GM19452 (cell line): ENCODE measurements around the gene NRP2.
A peak's percentile ranks its signal among the peaks of the same experiment; 100 is the strongest.

Experiments
- ATAC-seq: cut with Tn5 transposase; IDR thresholded peaks from one replicate; pipeline ENCODE4 v1.9.1; 2021; ENCODE audit not compliant: unreplicated experiment

The NRP2 gene, protein sequence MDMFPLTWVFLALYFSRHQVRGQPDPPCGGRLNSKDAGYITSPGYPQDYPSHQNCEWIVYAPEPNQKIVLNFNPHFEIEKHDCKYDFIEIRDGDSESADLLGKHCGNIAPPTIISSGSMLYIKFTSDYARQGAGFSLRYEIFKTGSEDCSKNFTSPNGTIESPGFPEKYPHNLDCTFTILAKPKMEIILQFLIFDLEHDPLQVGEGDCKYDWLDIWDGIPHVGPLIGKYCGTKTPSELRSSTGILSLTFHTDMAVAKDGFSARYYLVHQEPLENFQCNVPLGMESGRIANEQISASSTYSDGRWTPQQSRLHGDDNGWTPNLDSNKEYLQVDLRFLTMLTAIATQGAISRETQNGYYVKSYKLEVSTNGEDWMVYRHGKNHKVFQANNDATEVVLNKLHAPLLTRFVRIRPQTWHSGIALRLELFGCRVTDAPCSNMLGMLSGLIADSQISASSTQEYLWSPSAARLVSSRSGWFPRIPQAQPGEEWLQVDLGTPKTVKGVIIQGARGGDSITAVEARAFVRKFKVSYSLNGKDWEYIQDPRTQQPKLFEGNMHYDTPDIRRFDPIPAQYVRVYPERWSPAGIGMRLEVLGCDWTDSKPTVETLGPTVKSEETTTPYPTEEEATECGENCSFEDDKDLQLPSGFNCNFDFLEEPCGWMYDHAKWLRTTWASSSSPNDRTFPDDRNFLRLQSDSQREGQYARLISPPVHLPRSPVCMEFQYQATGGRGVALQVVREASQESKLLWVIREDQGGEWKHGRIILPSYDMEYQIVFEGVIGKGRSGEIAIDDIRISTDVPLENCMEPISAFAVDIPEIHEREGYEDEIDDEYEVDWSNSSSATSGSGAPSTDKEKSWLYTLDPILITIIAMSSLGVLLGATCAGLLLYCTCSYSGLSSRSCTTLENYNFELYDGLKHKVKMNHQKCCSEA

DNA sequence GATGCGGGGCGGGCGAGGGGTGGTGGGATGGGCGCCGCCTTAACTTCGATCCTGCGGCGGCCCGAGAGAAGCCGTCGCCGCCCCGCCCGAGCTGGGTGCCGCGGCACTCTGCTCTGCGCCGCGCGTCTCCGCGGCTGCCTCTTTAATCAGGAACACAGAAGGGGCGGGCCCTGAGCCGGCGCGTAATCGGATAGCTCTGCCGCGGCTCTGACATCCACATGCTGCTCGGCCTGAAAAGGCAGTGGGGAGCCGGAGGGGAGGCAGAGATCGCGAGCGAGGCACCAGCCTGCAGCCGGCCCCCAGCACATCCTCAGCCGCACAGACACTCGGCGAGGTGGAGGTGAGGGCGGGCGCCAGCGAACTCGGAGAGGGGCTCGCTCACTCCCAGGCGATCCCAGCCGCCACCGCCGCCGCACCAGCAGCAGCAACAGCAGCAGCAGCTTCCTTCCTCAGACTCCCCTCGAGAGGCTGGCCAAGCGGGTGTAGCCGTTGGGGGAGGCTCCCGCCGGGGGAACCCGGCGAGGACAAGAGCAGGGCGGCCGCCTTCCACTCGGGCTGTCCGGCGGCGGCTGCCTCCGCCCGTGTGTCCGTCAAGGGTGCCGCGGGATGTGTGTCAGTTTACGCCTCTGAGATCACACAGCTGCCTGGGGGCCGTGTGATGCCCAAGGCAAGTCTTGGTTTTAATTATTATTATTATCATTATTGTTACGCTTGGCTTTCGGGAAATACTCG lies at the start of gene NRP2:
Gene NRP2, plus strand, starts transcription at position 263 of the 732 bp plus-strand sequence. CDS start 790 bp downstream, outside the sequence.
- ATAC-seq, result peak; percentile 65

DNA sequence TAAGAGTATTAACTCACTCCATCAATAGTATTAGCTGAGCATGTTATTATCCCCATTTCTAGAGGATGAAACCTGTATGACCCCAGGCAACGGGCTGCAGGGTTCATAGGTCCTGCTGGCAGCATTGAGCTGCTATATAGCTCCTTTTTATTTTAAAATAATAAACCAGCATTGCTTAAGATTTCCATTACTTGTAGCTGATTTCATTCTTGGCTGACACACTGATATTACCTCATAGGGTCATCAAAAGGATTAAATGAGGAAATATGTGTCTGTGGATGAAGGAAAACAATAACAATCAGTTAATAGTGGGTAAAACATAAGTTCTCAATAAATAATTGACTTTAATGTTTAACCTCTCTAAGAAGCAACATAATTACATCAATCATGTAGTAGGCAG lies 48.3 kb upstream of the NRP2 start:
- ATAC-seq, result no peak

DNA sequence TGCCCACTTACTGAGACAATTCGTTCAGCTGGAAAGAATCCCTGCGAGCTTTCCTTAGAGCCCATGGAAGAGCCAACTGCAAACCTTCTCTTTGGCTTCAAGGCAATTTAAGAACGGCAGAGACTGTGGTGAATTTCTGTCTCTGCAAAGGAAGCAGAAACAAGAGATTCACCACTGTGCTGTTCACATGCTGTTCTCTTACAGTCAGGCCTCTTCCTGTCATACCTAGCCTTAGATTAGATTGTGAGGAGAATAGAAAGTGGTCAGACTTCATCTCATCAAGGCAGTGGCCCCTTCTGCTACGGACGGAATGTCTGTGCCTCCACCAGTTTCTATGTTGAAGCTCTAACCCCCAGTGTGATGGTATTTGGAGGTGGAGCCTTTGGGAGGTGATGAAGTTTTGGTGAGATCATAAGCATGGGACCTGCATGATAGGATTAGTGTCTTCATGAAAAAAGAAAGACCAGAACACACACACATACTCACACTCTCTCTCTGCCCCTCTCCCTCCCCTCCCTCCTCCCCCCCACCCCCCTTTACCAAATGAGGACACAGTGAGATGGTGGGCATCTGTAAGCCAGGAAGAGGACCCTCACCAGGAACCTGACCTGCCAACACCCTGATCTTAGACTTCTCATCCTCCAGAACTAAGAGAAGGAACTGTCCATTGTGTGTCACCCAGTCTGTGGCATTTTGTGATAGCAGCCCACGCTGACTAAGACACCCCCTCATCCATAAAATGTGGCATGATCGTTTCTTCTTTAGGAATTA lies 45.6 kb upstream of the NRP2 start:
- no peak for ATAC-seq

DNA sequence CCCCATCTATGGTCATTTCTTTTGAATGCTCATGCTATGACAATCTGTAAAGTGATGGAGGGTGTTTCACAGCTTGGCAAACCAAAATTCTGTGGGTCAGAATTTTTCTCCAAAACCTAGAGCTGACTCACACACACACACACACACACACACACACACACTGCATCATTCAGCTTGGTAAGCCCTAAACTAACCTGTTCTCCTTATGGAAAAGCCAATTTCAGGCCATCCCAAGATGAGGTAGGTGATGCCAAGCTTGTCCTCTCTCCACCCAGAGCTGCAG lies 45.0 kb upstream of the NRP2 start:
- no peak for ATAC-seq

DNA sequence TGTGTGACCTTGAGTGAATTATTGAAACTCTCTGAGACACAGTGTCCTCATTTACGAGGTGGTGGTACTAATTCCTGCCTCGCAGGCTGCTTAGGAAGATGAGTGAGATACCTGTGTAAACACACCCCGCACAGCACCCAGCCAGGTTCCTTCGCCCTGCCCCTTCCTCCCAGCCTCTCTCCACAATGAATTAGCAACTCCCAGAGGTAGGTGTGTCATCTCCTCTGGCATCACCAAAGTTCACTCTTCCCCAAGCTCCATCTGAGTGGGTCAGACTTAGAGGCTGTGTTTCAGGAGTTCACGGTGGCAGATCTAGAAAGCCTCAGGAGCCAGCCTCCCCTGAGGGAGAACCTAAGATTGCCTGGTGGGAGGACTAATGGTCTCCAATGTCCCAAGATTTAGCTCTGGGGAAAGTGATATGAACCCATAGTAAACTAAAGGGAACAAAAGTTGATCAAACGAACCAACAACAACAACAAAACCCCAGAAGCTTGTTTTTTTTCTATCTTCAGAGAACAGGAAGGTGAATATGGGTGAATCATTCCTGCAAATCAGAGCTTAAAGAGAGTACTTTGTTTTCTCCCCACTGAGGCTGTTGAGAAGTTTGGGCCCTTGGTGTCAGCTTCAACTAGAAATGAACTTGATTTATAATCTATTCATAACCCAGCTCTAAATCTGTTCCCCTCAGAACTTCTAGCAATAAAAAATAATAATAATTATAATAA lies 44.4 kb upstream of the NRP2 start:
- ATAC-seq, result no peak

DNA sequence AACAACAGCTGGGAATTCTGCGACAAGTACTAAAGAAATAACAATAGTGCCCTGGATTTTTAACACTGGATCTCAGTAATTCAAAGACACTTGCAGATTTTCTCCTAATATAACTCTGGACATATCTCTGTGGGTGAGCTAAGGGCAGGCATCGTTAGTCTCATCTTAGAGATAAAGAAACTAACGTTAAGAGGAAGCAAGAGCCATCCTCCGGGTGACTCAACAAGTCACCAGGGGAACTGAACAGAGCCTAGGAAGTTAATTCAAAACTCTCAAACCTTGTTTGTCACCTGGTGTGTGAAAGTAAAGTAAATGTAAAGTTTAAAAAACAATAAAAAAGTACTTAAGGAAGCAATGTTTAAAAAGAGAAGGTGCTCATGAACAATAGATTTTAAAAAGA lies 41.6 kb upstream of the NRP2 start:
- no peak for ATAC-seq

DNA sequence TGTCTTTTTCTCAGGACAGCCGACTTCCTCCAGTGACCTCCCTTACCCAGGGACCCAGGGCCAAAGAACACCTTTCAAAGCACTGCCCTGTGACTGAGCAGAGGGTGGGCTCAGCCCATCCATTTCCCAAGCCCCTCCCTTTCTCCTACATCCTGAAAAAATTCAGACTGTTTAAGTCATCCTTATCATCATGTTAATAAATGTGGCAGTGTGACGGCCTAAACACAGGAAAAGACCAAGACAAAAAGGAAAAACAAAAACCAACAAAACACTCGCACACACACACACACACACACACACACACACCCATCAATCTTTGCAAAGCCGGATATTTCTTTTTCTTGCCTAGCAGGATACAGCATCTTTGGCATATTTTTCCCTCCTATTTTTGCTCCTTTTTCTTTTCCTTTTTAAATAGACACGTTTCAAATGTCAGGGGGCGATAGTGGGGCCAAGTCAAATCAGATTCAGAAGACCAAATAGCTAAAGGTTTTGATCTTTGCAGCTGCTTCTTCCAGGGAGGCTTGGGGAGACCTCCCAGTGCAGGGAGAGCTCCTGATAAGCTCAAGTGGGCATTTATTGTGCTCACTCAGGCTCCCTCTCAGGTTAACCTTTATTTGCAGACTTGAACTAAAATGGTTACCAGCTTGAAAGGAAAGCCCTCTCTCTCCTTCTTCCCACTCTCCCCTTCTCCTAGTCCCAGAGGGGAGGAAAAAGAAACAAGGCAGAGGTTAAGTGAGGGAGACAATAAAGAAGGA lies 39.5 kb upstream of the NRP2 start:
- ATAC-seq, result no peak

DNA sequence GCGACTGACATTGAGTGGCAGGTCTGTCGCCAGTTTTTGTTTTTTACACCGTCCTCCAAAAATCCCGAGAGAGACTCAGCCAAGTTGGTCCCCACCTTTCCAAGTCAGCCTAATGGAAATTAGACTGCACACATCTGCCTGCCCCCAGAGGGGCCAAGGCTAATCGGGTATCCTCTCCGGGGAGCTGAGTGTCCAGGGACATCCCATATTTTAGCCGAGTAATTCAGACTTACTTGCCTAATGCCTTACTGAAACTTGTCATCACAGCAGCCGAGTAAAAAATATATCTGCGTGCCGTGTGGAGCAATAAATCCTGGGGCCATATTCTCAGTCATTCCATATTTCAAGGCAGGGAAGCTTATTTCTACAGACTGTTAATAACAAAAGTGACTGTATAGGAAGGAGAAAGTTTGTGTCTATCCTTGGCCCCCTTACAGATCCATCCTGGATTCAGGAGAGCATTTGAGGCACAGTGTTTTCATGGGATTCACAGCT lies 38.9 kb upstream of the NRP2 start:
- no peak for ATAC-seq

DNA sequence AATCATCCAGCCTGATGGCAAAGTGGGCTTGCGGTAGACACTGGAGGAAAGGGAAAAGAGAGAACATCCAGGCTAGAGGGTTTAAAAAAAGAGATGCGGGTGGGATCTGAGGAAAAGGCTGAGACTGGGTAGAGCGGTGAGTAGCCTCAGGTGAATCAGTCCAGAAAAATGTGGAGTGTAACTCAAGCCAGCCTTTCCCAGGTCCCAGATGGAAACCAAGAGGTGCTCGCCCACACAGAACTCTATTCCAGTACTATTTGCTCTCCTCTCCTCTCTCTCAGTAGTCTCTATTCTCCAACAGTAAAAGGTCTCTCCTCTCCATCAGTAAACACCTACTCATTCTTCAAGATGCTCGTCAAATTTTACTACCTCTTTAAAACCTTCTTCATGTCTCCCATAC lies 38.3 kb upstream of the NRP2 start:
- no peak for ATAC-seq

DNA sequence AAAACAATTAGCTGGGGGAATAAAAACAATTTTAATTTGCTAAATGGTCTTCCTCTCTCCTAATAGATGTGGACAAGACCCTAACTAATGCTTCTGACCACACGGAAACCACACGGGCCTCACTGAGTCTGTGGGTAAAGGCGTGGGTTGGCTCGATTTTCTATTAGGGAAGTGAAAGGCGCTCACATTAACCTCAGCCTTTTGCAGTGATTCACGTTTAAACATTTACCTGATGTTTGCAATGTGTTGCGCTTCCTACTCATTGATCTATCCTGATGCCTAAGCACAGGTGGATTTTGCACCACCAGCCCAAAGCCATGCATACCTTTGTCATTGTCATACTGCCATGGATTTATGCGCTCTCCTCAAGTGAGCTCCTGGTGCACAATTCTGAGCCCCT lies 35.6 kb upstream of the NRP2 start:
- peak; percentile 99 for ATAC-seq

DNA sequence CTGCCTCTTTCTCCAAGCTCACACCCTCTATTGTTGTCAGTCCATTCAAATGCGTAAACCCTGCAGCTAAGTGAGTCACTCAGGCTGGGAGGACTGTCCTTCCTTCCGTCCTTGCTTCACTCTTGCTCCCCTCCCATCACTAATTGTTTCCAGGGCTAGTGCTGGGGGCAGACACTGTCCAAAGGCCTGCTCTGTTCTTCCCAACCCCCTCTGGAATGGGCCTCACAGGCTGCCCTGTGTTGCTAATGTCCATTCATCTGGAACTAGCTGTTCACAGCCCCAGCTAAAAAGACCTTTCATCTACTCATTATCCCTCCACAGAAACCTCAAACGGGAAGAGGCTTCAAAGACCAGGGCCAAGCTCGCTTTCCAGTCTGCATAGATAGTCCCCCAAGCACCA lies 31.9 kb upstream of the NRP2 start:
- ATAC-seq, result no peak

DNA sequence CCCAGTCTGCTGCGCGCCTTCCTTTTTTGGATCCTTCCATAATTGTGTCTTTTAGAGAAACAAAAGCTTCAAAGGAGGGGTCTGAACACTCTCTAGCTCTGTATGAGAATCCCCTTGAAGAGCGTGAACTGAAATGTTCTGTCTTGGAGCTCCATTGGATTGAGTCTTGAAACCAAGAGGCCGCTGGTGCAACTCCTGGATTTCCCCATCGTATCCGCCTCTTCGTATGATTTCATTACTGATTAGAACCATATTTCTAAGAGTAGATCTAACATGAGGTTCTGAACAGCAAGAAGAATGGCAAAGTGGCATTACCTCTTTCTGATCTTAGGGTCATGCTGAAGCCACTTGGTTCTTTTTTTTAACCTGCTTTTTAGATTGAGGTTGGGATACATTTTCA lies 31.4 kb upstream of the NRP2 start:
- no peak for ATAC-seq

DNA sequence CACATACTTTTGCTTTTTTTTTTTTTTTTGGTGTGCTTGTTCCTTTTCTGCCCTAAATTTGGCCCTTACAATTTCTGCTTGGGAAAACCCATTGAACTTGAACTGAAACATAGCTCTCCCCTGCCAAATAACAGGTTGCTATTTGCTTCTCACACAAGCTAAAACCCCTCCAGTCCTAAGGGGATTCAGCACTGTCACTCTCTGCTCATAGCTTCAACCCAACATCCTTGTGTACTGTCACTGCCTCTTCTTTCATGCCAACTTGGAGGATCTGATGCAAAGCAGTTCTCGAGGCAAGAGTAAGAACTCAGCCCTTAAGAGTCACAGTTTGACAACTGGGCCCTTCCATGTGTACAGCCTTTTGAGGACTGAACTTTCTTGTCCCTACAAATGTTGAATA lies 30.6 kb upstream of the NRP2 start:
- ATAC-seq, result no peak

DNA sequence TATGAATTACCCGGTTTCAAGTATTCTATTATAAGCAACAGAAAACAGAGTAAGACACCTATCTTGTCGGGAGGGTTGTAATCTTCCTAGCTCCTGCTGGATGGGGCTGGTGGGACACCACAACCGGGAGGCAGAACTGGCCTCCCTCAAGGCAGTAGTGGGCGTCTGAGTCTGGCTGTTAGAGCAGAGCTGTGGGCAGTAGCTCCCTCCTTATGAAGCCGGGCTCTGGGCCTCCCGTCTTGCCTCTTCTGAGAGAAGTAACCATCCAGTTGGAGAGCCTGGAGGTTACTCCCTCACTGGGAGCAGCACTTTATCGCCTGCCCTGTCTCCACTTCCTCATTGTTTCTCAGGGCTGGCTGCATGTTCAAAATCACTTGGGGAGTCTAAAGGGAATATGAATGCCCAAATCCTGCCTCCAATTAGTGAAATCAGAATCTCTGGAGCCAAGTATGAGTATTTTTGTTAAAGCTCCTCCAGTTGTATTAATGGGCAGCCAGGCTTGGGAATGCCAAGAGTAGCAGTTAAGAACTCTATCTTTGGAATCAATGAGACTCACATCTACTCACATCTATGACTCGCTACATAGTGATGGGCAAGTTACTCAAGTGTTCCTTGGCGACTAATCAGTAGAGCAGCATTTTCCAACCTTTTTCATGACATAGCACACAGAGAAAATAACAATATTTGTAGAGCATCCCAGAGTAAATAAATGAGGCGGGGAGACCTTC lies 27.3 kb upstream of the NRP2 start:
- ATAC-seq, result no peak

DNA sequence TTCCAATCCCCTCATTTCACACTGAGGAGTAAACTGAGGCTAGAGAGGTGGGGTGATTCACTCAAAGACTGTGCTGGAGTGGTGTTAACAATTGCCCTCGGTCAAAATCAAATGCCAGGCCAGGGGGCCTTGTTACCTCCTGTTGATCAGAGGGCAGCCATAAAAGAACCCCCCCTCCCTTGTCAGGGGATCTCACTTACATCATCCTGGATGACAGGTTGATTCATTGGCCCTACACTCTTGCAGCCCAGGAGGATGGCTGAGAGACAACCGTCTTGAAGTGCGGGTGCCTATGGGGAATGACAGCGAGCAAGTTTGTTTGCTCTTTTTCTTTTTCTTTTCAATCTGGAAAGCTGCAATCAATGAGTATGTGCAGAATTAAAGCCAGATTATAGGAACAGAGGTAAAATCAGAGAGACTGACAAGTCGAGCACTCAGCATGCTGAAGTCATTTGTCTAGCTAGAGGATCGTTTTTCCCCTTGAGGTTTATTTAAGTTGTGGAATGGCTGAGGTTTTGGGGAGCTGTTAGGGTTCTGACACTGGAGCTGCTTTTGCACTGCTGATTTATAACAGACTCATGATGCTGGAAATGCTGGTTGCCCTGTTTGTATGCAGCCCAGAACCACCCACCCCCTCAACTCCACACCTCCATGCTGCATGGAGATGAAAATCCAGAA lies 26.4 kb upstream of the NRP2 start:
- no peak for ATAC-seq

DNA sequence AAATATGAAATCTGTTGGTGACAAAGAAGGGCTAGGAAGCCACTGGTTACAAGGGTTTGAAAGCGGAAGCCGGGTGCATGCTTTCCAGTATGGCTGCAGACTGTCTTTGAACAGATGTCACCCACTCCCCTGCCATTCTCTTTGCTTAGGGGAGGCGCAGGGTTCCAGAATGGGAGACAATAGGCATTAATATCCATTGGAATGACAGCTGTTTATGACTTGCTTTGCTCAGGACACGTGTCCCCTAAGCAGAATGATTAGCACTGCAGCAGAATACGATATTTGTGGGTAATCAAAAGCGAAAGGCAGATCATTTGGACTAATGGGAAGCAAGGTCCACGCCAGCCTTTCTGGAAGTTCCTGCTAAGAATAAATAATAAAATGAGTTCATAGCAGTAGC lies 25.8 kb upstream of the NRP2 start:
- ATAC-seq, result no peak

DNA sequence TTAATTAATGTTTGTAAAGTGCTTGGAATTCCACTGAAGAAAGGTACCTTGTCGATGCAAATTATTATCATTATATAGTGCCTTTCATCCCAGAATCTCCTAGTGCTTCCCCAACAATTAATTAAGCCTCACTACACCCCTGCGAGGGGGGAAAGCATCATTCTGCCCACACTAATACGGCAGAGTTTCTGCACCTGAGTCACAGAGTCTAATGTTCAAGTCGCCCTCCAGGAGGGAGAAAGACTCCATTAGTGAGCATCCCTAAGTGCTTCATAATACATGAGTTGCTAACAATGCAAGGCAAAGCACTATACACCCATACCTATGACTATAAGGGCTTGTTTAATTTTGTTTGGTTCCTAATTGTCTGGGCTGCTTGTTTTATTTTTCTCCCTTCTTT lies 25.4 kb upstream of the NRP2 start:
- no peak for ATAC-seq

DNA sequence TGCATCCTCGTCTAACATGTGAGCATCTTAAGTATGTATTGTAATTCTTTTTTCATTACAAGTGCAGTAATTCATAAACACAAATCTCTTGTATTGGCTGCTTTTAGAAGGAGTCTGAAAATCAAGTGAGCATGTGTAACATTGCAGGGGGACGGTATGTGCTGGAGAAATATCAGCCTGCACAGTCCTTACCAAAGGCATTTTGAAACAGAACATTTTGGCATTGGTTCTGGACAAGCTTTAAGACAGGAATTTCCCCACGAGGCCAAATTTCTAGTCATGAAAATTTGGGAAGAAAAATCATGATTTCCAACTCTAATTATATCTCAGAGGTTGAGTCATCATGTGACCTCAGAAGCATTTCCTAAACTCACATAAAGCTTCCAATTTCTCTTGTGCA lies 24.7 kb upstream of the NRP2 start:
- no peak for ATAC-seq
